Cardiac muscle cell (in vitro differentiated cells and primary cell): Measurements from ENCODE around the gene FALEC. TPM values are rescaled to one million over a fixed set of nuclear protein-coding genes. Genes with fewer than 3 reads are reported as not detected.

Experiments used
- DNase-seq, 2 donors: peaks; one replicate each; pipeline versions ENCODE4 v3.0.0 to v3.0.0-alpha.2; 2010 to 2017; ENCODE audit warnings: low read depth in 1 of 2, low spot score in 1 of 2
- H3K27ac ChIP-seq: fragments of 200-600 bp; sonication (generic); 2 replicates; pipeline ENCODE4 v1.5.1; 2016
- H3K27me3 ChIP-seq: fragments of 200-600 bp; sonication (generic); 2 replicates; pipeline ENCODE4 v1.6.0; 2016; ENCODE audit warnings: control low read depth
- H3K36me3 ChIP-seq: fragments of 200-600 bp; sonication (generic); 2 replicates; pipeline ENCODE4 v1.5.1; 2016; ENCODE audit warnings: control low read depth
- H3K4me1 ChIP-seq: fragments of 200-600 bp; sonication (generic); 2 replicates; pipeline ENCODE4 v1.8.1; 2017; ENCODE audit warnings: low read depth, mild to moderate bottlenecking, mixed run types
- H3K4me3 ChIP-seq: fragments of 200-600 bp; sonication (generic); 2 replicates; pipeline ENCODE4 v1.5.1; 2016; ENCODE audit warnings: mild to moderate bottlenecking
- H3K9me3 ChIP-seq: fragments of 200-600 bp; sonication (generic); 2 replicates; pipeline ENCODE4 v1.5.1; 2017; ENCODE audit warnings: low read depth, mild to moderate bottlenecking, control low read depth
- polyA plus RNA-seq: library from polyadenylated mRNA; unstranded; fragments of >200 nt; fragmentation: Nextera tagmentation; extraction: Ambion mirVana; gene quantifications from 2 replicates; pipeline ENCODE4 v1.2.1, GENCODE V29; 2016
- total RNA-seq: library from RNA; depleted of rRNA; stranded (reverse); fragments of >200 nt; gene quantifications from 2 replicates; pipeline ENCODE4 v1.2.3, GENCODE V29; 2016
- TF ChIP-seq, protein P1 (sequence below): IDR thresholded peaks from 2 replicates; pipeline ENCODE4 v1.5.1; 2012; ENCODE audit warnings: low read depth, mild to moderate bottlenecking, low read length

FALEC gene
- total and polyA plus RNA-seq, 2 experiments from 2014 or later, result 3.9 to 4.7 TPM

GRCh38 chr1:150529017-150529416 lies 13.5 kb downstream of the FALEC start:
- peak in 1 of 2 donors; percentile 91 for DNase-seq
- no peaks in the 10 kb centered on the region for H3K36me3 ChIP-seq
- TF ChIP-seq, protein P1, sequence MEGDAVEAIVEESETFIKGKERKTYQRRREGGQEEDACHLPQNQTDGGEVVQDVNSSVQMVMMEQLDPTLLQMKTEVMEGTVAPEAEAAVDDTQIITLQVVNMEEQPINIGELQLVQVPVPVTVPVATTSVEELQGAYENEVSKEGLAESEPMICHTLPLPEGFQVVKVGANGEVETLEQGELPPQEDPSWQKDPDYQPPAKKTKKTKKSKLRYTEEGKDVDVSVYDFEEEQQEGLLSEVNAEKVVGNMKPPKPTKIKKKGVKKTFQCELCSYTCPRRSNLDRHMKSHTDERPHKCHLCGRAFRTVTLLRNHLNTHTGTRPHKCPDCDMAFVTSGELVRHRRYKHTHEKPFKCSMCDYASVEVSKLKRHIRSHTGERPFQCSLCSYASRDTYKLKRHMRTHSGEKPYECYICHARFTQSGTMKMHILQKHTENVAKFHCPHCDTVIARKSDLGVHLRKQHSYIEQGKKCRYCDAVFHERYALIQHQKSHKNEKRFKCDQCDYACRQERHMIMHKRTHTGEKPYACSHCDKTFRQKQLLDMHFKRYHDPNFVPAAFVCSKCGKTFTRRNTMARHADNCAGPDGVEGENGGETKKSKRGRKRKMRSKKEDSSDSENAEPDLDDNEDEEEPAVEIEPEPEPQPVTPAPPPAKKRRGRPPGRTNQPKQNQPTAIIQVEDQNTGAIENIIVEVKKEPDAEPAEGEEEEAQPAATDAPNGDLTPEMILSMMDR, result no peak
- H3K4me3 ChIP-seq, result no peak overlapping the region
- H3K27me3 ChIP-seq, result no peaks in the 10 kb centered on the region
- no peak overlapping the region for H3K27ac ChIP-seq
- no peaks in the 10 kb centered on the region for H3K4me1 ChIP-seq
- H3K9me3 ChIP-seq, result no peaks in the 10 kb centered on the region

DNA sequence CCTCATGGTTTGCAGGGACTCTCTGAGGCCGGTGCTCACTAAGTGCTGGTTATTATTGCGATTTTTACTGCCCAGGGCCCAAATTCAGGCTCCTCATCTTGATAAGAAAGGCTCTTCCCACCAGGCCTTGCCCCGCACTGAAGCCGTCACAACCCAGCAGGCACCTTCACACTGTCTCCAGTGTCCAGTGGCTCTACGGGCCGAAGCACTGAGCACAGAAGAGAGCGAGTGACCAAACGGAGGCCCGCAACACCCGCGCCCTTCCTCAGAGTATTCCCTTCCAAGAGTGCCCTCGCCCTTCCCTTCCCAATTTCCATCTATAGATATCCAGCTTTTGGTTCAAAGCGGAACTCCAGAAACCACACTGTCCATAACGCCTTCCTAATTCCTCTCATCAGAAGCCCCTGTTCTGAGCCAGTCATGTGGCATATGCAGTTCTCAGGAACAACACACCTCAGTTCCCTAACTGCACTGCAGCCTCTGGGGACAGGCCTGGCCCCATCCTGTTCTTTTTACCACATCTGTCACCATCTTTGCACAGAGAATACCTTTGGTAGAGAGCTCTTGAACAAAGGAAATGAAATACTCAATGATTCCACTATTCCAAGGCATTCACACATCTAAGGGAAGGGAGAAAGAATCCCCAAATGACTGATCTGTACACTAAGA lies 15.1 kb downstream of the FALEC start:
- H3K4me1 ChIP-seq, result peaks cover 5% of the 10 kb centered on the region
- no peaks in the 10 kb centered on the region for H3K27me3 ChIP-seq
- DNase-seq, result no peak
- no peak overlapping the region for H3K4me3 ChIP-seq
- H3K9me3 ChIP-seq, result no peaks in the 10 kb centered on the region
- TF ChIP-seq, protein P1, result no peak
- no peak overlapping the region for H3K27ac ChIP-seq
- H3K36me3 ChIP-seq, result no peaks in the 10 kb centered on the region

DNA sequence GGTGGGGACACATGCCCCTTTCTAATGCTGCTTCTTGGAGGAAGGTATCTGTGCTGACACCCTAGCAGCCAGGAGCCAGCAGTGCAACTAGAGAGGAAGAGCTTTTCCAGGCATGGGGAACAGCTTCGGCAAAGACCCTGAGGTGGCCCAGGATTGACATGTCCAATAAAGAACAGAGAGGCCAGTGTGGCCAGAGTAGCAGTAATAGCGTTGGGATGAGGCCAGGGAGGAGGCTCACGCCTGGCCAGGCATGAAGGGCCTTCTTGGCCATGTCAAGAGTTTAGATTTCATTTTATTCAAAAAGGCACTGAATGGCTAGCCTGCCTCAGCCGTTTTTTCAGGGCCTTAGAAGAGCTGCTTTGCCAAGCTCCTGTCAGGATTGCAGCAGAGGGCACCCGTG lies 17.3 kb downstream of the FALEC start:
- no peak overlapping the region for H3K27ac ChIP-seq
- H3K36me3 ChIP-seq, result no peaks in the 10 kb centered on the region
- H3K4me1 ChIP-seq, result peaks cover 5% of the 10 kb centered on the region
- no peaks in the 10 kb centered on the region for H3K27me3 ChIP-seq
- DNase-seq, result no peak
- TF ChIP-seq, protein P1, result no peak
- no peaks in the 10 kb centered on the region for H3K9me3 ChIP-seq
- H3K4me3 ChIP-seq, result no peak overlapping the region

GRCh38 chr1:150534002-150534401 lies 18.4 kb downstream of the FALEC start:
- no peaks in the 10 kb centered on the region for H3K27me3 ChIP-seq
- H3K4me3 ChIP-seq, result no peak overlapping the region
- peaks cover 12% of the 10 kb centered on the region for H3K4me1 ChIP-seq
- TF ChIP-seq, protein P1, result no peak
- no peaks in the 10 kb centered on the region for H3K9me3 ChIP-seq
- no peak overlapping the region for H3K27ac ChIP-seq
- H3K36me3 ChIP-seq, result no peaks in the 10 kb centered on the region
- no peak for DNase-seq

- Histone ChIP-seq H3K27me3 (no peaks in the 10 kb centered on the region), H3K4me1 (peaks cover 12% of the 10 kb centered on the region), H3K4me3 (no peak overlapping the region), H3K27ac (peak overlapping the region; percentile 45), H3K36me3 (no peaks in the 10 kb centered on the region), H3K9me3 (no peaks in the 10 kb centered on the region)
- DNase-seq, result peak in 1 of 2 donors; percentile 62
- TF ChIP-seq, protein P1, result no peak
Observed at GRCh38 chr1:150535511-150536287, 20.1 kb downstream of the FALEC start.
